ENCODE measurements around the gene GRM3.

GRM3 gene

DNA sequence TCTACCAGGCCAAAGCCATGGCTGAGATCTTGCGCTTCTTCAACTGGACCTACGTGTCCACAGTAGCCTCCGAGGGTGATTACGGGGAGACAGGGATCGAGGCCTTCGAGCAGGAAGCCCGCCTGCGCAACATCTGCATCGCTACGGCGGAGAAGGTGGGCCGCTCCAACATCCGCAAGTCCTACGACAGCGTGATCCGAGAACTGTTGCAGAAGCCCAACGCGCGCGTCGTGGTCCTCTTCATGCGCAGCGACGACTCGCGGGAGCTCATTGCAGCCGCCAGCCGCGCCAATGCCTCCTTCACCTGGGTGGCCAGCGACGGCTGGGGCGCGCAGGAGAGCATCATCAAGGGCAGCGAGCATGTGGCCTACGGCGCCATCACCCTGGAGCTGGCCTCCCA lies 142.7 kb downstream of the GRM3 start:
- DNase-seq (ENCODE audit: low read depth in 2 of 2), result no peak

DNA sequence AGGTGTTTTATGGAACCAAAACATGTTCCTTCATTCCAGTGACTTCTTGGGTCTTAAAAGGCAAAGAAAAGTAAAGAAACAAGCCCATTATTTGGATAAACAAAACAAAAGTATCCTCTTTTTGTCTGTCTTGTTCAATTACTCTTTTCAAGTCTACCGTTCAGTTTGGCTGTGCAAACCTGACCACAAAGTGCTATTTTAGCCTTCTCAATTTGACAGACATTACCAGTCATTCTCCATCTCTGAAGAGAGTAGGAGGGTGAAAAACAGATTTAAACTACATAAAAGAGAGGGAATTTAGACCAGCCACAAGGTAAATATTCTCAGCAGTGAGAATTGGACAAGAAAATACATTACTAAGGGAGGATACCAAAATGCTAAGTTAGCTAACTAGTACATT lies 145.2 kb downstream of the GRM3 start:
- no peak for DNase-seq (ENCODE audit: low read depth in 2 of 2)

DNA sequence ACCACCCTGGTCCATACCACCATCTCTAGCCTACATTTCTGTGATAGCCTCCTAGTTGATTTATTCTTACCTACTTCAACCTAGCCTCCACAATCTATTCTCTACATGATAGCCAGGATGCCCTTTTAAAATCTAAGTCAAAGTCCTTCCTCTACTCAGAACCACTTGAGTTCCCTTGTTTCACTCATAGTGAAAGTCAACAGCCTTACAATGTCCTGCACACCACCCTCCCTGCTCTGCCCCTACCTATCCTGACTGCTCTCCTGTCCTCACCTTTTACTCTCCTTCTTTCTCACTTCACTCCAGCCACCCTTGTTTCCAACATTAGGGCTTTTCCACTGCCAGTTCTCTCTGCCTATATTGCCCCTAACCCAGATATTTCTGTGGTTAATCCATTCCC lies 146.7 kb downstream of the GRM3 start:
- DNase-seq (ENCODE audit: low read depth in 2 of 2), result no peak

DNA sequence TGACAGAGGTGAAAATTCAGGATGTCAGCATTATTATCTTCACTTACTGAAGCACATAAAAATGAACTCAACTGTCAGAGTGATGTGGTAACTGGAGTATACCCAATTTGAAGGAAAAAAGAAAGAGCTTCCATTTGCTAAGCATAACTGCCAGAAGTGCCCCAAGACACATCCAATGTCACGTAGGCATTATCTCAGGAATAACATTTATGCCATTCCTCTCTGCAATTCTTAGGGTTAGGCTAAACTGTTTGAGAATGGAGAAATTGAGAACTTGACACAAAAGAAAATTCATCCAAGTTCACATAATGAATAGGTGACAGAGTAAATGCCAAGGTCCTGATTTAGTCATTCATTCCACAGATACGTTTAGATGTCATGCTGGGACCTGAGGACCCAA lies 148.6 kb downstream of the GRM3 start:
- DNase-seq (ENCODE audit: low read depth in 2 of 2), result no peak

DNA sequence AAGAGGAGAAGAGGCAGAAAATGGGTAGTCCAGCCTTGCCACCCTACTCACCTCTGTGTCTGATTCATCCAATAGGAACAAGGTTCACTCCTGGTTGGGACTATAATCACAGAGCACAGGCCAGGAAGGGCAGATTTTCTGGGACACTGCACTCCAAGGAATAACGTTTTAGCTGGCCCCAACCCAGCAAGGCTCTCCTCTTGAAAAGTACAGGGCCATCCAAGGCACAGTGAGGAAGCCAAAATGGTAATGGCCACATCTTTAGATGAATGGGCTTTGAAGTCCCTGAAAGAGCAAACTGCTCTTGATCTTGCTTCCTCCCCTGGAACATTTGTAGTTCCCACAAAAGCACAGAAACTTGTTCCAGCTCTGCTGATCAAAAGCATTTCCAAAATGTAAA lies 149.4 kb downstream of the GRM3 start:
- DNase-seq (ENCODE audit: low read depth in 2 of 2), result no peak

DNA sequence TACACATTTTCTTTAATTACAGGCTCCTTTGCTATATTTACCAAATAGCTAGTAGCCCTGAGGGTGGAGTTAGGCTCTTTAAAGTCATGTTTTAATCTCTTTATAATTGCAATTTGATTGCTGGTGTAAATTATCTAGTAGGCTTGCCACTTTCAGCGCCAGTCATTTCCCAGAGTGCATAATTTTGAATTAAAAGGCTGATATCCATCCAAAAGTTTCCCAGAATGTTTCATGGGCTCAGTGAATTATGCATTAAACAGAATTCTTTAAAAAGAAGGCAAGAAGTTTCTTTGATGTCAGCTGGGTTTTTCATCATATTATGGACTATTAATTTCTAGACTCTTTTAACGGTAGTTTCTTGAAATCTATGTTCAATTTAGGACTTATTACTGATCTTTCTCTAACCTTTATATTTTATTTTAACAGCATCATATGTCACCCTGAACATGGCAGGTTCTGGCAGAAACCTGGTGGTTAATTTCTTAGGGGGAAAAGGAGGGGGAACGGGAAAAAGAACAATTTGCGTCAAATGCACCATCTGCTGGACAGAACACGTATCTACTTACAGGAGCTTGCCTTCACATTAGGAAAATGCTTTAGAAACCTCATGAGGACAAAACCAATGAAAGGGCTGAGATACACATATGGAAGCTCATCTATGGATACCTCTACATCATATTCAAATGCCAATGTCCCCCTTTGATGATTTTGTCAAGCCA lies 171.1 kb downstream of the GRM3 start:
- no peak for DNase-seq (ENCODE audit: low read depth in 2 of 2)

DNA sequence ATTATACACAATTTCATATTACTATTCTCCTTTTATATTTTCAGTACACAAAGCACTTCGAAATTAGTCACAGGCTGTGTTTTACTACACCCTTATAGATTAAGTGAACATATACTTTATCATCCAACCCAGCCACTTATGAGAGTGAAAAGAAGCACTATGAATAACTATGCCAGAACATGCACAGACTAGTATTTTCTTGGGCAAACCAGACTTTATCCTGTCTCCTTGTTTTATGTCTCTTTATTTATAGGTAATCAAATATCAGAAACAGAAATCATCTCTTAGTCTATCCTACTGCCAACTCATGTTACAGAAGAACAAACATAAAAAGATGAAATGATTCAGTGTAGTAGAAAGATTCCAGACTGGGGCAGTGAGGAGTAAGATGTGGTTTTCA lies 171.8 kb downstream of the GRM3 start:
- DNase-seq (ENCODE audit: low read depth in 2 of 2), result no peak

DNA sequence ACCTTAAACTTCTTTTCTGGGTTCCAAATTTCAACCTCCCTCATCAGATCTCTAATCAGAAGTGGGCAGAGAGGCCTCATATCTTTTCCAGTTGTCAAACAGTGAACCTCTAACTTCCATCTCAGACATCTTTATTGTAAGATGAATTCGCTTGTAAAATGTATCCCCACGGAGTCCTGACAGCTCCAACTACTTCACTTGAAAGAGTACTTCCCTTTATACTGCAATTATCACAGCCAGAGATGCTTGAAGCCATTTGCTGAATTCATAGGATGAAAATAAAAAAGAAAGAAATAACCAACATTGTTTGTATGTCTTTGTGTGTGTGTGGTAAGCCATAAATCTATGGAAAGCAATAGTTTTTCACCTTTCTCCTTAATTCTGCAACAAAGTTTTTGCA lies 175.2 kb downstream of the GRM3 start:
- no peak for DNase-seq (ENCODE audit: low read depth in 2 of 2)

DNA sequence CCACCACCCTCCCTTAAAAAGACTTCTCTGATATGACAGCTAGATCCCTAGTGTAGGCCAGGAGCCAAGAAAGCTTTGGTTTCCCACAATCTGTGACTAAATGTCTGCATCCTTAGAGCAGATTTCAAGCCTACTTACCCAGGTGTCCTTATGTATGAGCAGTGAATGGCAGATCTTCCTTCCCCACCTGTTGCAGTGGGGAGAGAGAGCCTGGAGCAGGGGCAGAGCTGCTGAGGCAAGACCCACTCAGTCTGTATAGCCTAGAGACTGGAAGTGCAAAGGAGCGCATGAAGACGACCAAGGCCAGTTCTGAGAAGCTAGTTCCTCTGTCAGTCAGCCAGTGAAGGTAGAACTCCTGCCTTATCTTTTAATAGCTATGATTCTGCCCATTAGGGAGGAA lies 180.1 kb downstream of the GRM3 start:
- DNase-seq (ENCODE audit: low read depth in 2 of 2), result no peak

DNA sequence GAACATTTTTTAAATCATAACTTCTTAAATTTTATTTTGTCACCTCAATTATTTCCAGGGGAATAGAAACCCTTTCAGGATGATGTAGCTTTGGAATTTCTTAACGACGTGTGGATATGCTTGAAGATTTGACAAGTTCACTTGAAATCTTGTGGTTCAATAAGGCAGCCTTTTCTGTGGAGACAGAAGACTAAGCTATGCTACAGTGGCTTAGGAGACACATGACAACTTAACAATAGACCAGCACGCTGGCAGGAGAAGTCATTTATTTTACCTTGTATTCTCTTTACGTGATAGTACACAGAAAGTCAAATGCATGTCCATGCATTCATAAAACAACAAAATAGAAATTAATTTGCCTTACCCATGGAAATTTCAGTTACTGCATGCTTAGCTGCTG lies 181.6 kb downstream of the GRM3 start:
- no peak for DNase-seq (ENCODE audit: low read depth in 2 of 2)

DNA sequence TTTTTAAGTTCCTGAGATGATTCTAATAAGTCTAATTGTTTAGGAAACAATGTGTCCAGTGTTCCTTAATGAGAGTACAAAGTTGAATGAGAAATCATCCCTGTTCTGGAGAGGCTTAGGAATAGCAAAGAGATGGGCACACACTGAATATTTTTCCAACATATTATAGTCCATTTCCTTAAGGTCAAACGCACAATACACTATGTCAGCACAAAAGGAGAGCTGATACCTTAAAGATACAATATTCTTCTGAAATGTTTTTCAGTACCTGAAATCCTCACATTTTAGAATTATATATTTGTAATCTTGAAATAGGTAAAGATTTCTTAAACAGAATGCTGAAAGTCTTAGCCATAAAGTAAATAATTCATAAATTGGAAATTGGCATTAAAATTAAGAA lies 183.2 kb downstream of the GRM3 start:
- DNase-seq (ENCODE audit: low read depth in 2 of 2), result no peak

DNA sequence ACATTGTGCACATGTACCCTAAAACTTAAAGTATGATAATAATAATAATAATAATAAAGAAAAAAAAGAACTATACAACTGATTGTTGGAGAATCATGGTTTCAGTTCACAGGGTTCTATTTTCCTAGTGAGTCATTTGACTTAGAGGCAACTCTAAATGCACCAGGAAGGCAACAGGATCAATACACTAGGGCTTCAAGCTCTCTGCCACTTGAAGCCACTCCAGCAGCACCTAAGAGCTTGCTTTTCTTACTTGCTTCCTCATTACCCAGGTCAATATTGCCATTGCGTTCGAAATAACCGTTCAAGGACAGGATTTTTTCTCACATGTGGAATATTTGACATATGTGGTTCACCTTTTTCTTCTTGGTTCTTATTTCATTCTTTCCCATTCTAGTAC lies 189.7 kb downstream of the GRM3 start:
- no peak for DNase-seq (ENCODE audit: low read depth in 2 of 2)

DNA sequence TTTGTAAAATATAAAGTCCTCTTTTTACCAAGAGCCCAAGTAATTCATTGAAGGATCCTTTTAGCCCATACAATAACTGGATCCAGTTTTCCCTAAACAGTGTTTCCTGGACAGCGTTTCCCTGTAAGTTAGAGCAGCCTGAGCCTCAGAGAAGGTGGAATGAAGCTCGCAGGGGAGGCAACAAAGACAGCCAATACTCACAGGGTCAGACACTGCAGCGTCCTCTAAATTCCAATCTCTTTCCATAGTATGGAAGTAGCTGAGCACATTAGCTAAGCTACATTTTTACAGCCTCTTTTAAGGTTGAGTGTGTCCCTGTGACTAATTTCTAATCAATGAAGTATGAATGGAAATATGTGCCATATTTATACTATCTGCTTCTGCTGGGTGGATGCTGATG lies 193.5 kb downstream of the GRM3 start:
- DNase-seq (ENCODE audit: low read depth in 2 of 2), result no peak

DNA sequence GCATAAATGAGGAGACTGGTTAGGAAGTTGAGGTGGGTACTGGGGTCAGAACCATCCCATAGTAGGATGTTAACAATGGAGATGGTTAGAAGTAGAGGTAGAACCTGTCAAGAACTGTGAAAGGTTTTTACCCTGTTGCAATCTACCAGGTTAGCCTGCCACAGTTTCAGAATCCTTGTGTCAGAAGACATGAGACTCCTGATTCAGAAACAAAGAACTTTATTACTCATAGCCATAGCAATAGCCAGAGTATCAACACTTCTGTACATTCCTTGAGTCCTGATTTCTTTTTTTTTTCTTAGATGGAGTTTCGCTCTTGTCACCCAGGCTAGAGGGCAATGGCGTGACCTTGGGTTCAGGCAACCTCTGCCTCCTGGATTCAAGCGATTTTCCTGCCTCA lies 200.9 kb downstream of the GRM3 start:
- DNase-seq (ENCODE audit: low read depth in 2 of 2), result no peak

DNA sequence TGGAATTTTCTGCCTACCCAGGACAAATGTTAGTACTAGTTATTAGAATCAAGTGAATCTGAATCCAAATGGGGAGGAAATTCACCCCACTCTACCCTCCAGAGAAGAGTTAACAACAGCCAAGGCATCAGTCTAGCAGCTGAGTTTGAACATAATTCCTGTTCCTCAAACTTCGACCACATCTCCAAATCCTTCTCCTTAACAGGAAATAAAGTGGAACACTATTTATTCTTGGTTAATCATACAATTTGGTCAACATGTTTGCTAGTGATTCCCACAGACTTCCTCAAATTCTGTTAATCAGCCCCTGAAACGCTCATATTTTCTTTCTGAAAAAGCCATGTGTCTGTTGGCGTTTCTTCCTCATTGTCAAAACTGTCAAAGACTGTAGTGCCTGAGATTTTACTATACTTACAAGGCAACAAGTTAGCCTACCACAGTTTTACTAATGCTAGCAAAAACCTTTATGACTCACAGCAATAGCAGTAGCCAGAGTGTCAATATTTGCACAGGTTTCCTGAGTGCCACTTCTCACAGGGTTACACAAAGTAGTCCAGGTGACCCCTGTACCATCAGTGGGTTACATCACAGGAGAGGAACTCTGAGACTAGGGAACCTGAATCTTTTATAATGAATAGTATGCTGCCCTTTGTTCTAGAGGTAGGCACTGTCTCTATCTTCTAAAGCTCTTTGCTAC lies 202.9 kb downstream of the GRM3 start:
- DNase-seq (ENCODE audit: low read depth in 2 of 2), result no peak

DNA sequence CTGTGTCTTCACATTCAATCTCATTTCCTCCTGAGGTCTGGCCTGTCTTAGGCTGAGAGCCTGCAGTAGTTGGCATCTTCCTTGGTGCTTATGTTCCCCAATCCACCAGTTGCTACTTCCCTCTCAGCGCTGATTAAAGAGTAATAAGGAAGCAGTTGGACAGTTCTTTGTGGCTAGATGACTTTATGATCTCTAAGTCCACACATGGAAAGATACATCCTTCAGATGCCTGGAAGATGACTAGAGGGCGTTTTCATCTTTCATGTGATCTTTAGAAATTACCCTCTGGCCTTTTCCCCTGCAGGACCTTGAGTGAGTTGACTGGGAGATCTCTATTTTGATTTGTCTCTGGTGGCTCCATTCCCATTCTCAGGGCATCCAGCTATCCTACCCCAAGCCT lies 204.5 kb downstream of the GRM3 start:
- no peak for DNase-seq (ENCODE audit: low read depth in 2 of 2)

DNA sequence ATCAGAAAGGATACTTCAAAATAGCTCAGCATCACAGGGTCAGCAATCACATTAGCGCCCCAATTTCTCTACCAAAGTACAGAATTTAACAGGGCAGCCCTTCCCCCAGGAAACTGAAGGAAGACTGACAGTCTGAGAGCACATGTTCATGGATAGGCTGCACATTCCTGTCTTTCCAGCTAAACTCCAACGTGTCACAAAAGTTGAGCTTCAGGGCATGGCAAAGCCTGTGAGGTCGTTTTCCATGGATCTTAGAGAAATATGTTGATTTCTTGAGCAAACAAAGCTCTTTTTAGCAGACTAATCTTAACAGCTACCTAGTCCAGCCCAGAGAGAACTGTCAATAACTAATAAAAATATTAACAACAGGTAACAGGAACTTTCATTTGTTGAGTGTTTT lies 207.9 kb downstream of the GRM3 start:
- no peak for DNase-seq (ENCODE audit: low read depth in 2 of 2)

DNA sequence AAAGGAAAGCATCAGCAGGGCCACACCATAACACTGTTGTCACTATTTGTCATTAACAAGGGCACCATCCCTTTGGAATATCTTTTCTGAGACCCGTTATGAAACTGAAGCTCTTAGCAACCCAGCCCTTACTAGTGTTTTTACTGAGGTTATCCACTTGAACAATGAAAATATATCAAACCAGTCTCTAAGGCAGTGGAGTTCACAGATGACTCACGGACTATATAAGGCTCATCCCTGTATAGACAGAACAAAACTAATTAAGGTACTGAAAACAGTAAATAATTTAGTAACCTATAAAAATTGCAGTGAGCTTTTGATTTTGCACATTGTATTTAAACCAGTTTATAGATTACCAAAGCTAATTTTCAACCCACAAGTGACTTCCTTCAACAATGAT lies 219.7 kb downstream of the GRM3 start:
- no peak for DNase-seq (ENCODE audit: low read depth in 2 of 2)

DNA sequence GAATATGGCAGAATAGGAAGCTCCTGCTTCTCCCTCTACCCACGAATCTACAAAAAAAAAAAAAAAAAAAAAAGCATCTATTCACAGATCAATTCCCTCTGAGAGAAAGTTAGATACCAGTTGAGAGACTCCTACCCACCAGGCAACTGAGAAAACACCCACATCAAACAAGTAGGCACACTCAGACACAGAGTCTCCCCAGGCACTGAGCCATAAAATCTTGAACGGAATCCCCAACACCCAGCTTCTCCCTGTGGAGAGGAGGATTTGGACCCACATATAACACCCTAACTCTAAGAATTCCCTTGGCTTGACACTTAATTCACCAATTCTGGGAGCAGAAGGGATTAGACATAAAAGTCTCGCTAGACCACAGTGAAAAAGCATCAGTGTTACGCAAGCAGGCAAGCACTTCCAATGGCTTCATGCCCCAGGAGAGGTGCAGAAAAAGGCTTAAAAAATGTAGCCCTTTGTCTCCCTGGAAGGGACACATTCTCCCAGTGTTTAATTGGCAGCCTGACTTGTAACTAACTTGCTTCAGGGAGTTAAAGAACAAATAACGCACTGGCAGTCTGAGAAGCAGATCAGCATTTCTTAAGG lies 223.6 kb downstream of the GRM3 start:
- DNase-seq (ENCODE audit: low read depth in 2 of 2), result no peak

DNA sequence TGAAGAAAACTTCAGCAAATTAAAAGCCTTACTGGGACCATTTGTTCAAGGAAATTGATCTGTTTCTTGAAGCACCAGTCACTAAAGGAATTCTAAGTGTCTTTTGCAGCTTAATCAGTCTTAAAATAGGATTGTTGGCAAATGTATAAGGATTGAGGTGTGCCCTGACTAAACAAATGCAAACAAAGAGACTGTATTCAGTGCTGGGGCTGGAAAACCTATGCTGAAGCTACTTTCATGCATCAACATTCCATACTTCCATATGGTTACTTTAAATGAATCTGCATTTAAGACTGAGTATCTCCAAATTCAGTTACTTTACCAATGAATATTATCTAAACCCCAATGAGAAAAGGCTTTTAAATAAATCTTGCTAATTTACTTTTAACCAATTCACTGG lies 232.4 kb downstream of the GRM3 start:
- no peak for DNase-seq (ENCODE audit: low read depth in 2 of 2)

DNA sequence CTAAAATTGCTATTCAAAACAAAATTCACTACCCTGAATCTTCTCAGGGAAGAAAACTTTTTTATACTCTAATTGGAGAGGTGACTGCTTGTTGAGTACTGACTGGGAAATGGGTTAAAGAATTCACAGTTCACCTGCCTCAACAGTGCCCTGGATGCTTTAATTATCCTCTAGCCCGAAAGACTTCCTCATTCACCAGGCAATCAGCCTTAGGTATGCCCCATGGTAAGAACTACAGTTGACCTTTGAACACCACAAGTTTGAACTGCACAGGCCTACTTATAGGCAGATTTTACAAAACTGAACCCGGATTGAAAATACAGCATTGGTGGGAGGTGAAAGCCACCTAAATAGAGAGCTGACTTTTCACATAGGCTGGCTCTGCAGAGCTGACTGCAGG lies 240.4 kb downstream of the GRM3 start:
- DNase-seq (ENCODE audit: low read depth in 2 of 2), result no peak

DNA sequence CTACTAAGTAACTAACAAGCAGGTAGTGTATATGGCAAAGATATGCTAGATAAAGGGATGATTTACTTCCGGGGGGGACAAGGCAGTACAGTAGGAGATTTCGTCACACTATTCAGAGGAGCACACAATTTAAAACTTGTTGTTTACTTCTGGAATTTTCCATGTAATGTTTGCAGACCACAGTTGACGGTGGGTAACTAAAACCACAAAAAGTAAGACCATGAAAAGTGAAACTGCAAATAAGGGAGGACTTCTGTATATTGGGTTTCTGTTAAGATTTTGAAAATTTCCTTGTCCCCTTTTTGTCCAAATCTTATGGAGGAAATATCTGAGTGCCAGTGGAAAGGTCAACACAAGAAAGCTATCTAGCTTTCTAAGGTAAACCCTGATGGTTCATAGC lies 245.8 kb downstream of the GRM3 start:
- DNase-seq (ENCODE audit: low read depth in 2 of 2), result no peak

DNA sequence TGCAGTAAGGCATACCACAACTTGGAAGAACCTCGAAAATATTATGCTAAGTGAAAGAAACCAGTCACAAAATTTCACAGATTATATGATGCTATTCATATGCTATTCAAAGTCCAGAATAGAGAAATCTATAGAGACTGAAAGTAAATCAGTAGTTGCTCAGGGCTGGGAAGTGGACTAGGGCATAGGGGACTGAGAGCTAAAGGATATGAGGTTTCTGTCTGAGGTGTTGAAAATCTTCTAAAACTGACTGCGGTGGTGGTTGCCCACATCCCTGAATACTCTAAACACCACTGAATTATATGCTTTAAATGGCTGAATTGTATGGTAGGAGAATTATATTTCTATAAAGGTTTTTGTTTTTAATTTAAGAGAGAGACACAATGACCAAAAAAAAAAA lies 254.5 kb downstream of the GRM3 start:
- no peak for DNase-seq (ENCODE audit: low read depth in 2 of 2)

DNA sequence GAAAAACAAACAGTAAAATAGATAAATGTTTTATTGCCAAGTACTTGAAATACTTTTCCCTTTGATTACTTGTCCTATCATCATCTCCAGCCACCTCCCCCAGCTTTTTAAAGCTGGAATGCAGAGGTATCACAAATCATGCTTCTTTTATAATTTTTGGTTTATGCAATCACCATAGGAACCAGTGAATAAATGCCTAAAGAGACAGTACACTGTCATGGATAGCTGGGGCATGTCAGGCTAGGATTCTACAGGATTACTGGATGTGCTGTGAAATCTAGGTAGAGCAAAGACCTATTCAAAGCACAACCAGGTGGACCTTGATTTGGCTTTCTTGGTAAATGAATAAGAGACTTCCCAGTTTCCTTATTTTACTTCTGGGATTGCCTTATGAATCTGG lies 257.2 kb downstream of the GRM3 start:
- no peak for DNase-seq (ENCODE audit: low read depth in 2 of 2)
